SKM-1 treated with dmso at 0.1 percent for 144 hours (cell line): ENCODE results near the gene VNN1.
"Not testable (repeated sequence)": the region's sequence is repeated elsewhere in the genome, so short reads cannot be mapped to it uniquely, and the experiment has no call there.

Experiments used
- DNase-seq: peaks from one replicate; lab custom pipeline; 2025; ENCODE audit not compliant: unreplicated experiment; lab: John Stamatoyannopoulos, UW

VNN1 gene

DNA sequence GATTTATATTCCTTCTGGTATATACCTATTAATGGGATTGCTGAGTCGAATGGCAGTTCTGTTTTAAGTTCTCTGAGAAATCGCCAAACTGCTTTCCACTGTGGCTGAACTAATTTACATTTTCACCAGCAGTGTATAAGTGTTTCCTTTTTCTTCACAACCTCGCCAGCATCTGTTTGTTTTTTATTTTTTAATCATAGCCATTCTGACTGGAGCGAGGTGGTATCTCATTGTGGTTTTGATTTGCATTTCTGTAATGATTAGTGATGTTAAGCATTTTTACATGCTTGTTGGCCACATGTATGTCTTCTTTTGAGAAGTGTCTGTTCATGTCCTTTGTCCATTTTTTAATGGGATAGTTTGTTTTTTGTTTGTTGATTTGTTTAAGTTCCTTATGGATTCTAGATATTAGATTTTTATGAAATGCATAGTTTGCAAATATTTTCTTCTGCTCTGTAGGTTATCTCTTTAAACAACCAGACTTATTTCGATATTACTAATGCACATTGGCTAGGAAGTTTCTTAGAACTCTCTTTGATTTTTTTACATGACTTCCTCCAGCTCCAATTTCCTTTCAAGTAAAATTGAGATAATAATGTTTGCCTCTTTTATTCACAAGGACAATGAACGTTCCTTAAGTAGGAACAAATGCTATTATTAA is 12.2 kb upstream of the VNN1 start:
- DNase-seq, result no peak

DNA sequence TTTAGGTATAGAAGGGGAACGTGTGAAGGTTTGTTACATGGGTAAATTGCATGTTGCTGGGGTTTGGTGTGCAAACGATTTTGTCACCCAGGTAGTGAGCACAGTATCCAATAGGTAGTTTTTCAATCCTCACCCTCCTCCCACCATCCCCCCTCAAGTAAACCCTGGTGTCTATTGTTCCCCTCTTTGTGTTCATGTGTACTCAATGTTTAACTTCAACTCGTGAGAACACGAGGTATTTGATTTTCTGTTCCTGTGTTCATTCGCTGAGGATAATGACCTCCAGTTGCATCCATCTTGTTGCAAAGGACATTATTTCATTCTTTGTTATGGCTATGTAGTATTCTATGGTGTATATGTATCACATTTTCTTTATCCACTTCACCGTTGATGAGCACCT is 11.6 kb upstream of the VNN1 start:
- no peak for DNase-seq

DNA sequence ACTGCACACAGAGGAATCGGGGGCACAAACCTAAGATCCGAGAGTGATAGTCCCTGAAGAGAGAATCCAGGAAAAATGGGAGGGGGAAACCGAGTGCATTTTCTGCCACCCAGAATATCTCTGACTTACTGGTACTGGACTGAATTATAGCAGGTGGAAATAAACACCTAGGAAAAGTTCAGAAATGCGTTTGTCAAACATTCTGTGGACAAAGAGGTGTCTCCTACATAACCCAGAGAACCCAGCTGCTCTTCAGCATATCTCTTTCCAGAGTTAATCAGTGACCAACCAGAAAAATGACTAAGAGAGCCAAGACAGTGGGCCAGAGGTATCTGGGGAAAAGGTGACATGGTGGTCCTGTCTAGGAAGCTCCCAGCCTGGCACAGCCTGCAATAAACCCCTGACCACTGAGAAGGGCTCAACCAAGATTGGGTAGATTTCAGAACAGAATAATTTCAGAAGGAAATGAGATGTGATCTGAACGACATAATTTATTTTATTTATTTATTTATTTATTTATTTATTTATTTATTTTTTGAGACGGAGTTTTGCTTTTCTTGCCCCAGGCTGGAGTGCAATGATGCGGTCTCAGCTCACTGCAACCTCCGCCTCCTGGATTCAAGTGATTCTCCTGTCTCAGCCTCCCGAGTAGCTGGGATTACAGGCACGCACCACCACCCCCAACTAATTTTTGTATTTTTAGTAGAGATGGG is 6.0 kb upstream of the VNN1 start:
- DNase-seq, result no peak

DNA sequence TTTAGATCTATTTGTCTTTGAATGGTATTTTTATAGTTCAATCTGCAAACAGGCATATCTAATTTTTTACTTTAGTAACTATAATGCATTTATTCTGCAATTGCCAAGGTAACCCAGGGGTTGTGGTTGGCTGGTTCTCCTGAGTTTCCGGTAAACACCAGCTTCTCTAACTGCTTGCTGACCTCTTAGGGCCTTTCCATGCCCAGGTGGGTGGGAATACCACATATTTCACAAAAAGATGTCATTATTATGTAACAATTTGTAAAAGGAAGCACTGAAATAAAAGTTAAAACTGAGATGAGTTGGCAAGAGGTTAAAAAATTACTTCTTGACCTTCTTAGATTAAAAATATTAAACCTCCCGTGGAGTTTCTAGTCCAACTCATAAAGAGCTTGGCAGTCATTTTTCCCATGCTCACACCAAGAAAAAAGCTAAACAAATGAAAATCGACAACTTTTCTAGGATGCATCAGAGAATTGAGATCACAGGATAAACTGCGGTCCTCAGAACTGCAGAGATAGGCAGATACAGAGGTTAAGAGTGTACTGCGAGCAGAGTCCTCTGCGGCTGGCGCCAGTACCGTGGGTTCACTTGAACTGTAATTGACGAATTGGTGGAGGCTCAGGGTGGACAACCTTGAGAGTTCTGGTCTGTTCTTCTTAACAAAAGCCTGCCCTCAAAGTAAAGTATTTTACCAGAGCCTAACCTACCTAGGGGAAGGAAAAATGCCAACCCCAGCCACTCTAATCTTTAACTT is 2.2 kb upstream of the VNN1 start:
- no peak for DNase-seq

DNA sequence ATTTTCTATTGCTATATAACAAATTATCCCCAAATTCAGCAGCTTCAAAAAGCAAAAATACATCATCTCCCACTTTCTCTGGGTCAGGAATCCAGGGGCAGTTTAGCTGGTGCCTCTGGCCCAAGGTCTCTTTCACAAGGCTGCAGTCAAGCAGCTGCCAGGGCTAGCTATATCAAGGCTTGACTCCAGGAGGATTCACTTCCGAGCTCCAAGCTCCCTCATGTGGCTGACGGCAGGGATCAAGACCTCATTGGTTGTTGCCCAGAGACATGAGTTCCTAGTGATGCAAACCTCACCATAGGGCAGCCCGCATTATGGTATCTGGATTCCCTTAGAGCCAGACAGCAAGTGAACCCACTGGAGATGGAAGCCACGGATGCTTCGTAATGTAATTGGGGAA is 1.3 kb upstream of the VNN1 start:
- DNase-seq, result no peak

DNA sequence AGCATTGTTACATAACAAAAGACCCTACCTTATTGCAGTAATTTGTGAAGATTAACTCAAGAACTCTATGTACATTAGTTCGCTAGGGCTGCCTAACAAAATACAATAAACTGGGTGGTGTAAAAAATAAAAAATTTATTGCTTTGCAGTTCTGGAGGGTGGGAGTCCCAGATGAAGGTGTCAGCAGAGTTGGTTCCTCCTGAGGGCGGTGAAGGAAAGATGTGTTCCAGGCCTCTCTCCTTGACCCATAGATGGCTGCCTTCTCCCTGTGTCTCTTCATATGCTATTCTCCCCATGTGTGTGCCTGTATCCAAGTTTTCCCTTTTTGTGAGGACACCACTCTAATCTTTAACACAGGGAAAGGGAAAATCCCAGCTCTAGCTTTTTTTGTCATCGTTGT is 305 bp upstream of the VNN1 start:
- no peak for DNase-seq

DNA sequence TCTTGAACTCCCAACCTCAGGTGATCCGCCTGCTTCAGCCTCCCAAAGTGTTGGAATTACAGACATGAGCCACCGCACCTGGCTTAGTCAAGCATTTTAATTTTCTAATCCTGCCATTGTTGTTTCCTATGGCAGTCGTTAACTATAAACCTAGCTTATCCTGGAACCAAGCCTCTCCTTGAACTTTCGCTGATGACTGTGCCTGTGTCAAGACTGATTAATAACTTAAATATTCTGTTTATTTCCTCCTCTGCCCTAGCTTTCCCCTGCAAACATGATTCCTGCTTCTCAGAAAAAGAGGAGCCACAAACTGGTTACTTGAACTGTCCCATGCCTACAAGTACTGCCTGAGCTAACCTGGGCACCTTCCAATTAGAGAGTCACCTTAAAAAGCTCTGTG is 1.5 kb downstream of the VNN1 start:
- DNase-seq, result no peak

DNA sequence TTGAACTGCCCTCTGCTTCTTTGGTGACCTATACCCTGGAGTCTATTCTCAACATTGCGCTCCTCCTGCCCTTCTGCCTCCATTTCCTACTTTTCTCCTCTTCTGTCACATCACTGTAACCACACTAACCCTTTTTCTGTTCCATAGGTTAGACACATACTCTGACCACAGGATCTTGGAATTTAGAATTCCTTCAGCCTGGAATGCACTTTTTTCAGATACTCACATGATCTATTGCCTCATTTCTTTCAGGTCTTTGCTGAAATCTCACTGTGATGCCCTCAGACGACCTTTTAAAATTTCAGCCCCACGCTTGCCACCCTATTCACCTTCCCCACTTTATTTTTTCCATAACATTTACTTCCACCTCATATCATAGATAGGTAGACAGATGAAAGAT is 5.1 kb downstream of the VNN1 start:
- DNase-seq, result no peak

DNA sequence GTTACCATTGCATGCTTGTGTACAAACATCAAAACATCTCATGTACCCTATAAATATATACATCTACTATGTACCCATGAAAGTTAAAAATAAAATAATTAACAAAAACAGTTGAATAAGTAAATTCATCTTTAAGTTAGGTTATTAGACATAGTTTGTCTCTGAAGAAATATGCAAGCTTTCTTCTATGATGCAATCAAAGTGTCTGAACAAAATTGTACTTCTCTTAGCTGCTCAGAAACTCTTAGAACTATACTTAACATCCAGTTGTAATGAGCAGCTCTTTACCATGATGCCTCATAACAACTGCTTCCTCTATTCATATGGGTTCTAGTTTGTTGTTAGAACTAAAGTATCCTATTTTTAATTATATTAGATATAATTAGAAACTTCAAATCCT is 5.9 kb downstream of the VNN1 start:
- no peak for DNase-seq

DNA sequence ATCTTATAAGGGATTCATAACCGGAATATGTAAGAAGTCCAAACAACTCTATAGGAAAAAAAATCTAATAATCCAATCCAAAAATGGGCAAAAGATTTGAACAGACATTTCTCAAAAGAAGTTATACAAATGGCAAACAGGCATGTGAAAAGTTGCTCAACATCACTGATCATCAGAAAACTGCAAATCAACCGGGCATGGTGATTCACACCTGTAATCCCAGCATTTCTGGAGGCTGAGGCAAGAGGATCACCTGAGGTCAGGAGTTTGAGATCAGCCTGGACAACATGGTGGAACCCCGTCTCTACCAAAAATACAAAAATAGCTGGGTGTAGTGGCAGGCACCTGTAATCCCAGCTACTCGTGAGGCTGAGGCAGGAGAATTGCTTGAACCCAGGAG is 7.1 kb downstream of the VNN1 start:
- not testable (repeated sequence) for DNase-seq

DNA sequence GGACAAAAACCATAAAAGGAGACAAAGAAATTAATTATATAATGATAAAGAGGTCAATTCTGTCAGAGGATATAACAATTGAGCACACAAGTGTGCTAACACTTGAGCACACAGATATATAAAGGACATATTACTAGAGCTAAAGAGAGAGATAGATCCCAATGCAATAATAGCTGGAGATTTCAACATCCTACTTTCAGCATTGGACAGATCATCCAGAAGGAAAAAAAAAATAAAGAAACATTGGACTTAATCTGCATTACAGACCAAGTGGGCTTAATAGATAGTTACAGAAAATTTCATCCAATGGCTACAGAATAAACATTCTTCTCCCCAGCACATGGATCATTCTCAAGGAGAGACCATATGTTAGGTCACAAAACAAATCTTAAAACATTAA is 9.9 kb downstream of the VNN1 start:
- DNase-seq, result no peak

DNA sequence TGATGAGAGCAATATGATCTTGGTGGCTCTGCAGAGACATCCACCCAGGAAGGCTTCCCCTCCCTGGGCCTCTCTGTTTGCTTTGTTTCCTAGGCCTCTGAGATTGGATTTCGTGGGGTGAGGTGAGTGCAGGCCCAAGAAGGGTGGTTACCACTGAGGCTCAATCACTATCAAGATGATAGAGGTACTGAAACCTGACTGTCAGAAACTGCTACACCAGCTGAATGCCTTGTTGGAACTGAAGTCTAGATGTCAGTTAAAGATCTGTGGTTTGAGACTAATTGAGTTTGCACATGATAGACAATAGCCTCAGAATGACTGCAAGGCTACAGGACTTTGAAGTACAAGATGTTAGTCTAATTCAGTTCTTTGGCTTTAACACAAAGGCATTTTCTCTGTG is 15.2 kb downstream of the VNN1 start:
- no peak for DNase-seq

DNA sequence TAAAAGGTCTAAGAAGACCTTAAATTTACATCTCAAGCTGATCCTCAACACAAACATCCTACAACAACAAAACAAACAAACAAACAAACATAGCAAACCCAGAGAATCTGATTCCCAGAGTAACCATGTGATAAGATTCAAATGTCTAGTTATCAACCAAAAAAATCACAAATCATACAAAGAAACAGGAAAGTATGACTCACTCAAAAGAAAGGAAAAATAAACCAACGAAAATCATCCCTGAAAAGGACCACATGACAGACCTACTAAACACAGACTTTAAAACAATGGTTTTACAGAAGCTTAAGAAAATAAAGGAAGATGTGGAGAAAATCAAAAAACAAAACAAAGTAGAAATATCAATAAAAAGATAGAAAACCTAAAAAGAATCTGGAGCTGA is 18.1 kb downstream of the VNN1 start:
- no peak for DNase-seq

DNA sequence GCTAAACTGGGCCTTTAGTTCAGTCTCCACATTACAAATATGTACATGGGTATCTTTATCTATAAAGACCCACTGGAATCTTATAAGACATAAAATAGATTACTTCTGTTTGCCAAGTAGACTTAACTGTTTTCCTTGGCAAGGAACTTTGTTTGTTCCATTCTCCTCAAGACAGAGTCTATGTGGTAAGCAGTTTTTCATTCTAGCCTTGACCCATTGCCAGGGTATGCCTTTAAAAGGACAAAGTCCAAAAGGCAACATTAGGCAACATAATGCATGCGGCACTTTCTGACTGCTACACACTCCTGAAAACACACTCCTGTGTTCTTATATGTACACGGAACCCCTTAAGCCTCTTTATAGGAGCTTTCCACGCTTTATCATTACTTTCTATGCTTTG is 20.4 kb downstream of the VNN1 start:
- DNase-seq, result no peak

DNA sequence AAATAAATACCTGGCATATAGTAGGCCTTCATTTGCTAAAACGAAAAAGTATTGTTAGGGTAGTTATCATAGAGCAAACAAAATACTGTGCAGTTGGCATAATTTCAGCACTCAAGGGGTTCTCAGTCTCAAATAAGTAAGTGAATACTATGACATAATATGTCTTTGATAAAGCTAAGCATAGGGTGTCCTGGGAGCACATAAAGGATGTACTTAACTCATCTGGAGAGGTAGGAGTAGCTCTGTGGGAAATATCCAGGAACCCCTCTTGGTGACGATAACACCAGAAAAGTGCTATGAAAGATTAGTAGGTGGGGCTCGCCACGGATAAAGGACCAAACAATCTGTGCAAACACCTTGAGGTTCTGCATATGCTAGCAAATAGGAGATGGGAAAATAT is 23.2 kb downstream of the VNN1 start:
- DNase-seq, result no peak

DNA sequence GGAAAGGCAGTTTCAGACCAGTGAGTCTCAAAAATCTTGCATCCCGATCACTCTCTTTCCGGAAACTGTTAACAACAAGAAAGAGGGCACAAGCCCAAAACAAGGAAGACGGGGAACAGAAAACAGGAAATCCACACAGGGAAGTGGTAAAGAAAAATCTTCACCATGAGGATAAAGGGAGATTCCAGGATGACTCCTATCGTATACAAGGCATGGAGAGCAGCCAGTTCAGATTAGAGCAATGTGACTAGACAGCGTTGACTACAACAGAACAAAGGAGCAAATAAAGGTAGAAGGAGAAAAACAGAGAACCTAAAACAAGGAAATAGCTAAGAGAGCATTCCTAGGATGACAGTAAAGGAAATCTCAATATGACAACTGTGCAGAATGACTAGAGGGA is 26.5 kb downstream of the VNN1 start:
- no peak for DNase-seq

DNA sequence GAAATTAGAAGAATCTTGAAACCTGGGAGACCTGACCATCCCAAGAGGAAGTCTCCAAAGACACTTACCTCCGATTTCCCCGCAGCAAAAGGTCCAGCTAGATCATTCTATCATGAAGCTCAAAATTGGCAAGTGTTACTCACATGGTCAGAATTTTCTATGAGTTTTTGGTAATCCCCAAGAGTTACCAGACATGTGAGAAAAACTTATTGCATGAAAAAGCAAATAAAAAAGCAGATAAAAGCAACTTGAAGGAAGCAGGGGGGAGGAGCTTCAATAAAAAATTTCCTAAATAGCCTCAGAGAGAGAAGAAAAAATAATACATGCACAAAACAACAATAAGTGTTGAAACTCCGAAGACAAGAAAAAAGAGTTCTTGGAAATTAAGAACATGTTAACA is 27.3 kb downstream of the VNN1 start:
- DNase-seq, result no peak

DNA sequence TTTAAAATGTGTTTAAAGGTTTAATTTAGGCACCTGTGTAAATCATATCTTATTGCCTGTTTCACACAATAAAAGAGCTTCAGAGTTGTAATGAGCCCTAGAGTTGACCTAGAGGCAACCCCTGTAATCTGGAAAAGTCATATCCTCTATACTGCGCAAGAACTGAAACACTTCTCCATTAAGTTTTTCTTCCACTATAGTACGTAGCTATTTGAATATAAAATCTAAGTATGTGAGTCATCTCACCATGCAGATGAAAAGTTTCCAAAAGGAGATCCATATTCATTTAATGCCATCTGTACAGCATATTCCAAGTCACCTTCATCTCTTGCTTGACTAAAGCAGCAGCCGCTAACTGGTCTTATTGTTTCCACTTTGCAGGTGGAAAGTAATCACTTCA is 28.8 kb downstream of the VNN1 start:
- DNase-seq, result no peak

DNA sequence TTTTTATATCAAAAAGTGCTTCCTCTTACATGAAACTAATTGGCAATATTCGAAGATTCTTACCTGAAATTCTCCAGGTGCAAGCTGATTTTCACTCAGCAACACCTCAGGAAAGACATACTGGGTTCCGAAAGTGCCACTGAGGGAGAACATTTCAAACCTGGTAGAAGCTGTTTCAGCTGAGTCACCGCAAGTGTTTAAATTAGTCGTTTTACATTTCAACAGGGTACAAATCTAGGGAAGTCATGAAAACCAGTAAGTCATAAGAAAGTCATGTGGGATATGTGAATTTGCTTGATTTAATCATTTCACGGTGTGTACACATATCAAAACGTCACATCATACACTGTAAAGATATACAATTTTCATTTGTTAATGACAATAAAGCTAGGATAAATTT is 29.6 kb downstream of the VNN1 start:
- no peak for DNase-seq

DNA sequence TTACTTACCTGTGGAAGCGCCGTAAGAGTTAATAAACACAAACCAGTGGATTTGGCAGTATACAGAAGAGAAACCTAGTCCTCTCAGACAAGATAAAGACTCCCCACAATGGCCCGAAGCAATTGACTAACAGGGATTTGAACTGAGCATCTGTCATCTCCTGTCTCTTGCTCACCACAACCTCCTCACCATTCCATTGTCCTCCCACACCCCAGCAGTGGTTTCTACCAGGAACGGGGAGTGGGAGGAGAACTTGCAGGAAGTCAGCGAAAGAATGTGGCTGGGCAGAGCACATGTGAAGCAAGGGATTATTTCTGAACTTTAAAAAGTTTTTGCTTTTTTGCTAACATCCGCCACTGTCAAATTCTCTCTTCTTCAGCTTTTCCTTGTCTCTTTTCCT is 30.3 kb downstream of the VNN1 start:
- no peak for DNase-seq

DNA sequence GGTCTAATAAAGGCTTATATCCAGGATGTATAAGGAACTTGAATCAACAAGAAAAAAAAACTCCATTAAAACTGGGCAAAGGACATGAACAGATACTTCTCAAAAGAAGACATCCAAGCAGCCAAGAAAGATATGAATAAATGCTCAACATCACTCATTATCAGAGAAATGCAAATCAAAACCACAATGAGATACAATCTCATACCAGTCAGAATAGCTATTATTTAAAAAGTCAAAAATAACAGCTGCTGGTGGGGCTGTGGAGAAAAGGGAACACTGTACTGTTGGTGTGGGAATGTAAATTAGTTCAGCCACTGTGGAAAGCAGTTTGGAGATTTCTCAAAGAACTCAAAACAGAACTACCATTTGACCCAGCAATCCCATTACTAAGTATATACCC is 34.8 kb downstream of the VNN1 start:
- DNase-seq, result not testable (repeated sequence)

DNA sequence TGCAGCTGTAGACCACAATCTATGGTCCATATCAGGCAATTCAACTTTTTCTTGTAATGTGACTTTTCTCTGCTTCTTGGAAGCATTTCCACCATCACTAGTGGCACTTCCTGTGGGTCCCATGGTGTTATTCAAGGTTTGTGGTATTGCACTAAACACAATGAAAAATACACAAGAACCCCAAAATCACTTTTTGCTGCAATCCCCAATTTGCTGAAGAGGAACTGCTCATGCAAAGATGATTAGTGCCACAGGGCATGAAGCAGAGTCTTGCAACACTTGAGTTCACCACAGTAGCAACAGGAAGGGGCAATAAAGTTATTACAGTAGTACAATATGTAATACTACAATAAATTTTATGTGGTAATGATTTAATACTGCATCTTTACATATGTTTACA is 38.1 kb downstream of the VNN1 start:
- peak; percentile 32 for DNase-seq
